Fibroblast of the conjunctiva (primary cell): Measurements from ENCODE around the gene C9orf50.
"Not testable (repeated sequence)": the region's sequence is repeated elsewhere in the genome, so short reads cannot be mapped to it uniquely, and the experiment has no call there.

Experiments
- DNase-seq: peaks from one replicate; pipeline ENCODE4 v3.0.0-alpha.2; 2010; ENCODE audit warnings: low read depth

C9orf50 gene

DNA sequence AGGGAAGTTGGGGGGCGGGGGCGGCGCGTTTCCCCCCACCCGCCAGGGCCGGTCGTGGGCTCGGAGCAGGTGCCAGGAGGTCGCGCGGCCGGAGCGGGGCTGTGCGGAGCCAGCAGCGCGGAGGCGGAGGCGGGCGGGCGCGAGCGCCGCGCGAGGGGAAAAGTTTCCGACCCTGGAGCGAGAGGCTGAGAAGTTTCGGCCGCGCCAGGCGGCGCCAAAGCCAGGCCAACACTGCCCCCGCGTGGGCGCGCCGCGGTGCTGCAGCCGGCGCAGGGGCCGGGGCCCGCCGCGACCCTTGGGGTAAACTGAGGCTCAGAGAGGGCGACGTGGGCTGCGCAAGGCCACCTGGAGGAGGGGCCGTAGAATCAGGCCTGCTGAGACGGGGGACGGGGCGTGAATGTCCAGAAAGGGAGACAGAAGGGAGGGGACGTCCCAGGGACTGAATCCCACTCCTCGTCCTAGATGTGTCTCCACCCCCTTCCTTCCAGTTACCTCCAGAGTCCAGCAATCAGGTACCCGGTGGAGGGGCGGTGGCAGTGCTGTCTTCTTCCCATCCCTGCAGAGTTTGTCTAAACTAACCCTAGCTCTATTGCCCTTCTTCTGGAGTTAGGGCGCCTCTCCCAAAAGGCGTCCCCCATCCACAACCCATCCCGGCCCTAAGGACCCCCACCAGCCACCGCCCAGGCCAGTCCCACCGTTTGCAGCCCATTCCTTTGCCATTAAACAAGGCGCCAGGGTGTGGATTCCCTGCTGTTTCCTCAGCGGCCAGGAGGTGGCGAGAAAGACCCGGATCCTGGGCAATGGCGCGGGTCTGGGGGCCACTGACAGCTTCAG is 10.2 kb downstream of the C9orf50 start:
- DNase-seq: no peak

DNA sequence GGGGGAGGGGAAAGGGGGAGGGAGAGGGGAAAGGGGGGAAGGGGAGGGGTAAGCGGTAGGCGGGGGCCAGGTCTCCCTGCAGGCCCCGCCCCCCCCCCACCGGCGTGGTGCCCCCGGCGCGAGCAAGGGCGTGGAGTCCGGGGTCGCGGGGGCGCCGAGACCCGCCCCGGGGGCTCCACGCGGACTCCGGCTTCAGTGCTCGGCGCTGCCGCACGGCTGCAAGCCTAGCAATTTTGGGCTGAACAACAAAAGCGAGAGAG is 10.8 kb downstream of the C9orf50 start:
- DNase-seq: no peak

DNA sequence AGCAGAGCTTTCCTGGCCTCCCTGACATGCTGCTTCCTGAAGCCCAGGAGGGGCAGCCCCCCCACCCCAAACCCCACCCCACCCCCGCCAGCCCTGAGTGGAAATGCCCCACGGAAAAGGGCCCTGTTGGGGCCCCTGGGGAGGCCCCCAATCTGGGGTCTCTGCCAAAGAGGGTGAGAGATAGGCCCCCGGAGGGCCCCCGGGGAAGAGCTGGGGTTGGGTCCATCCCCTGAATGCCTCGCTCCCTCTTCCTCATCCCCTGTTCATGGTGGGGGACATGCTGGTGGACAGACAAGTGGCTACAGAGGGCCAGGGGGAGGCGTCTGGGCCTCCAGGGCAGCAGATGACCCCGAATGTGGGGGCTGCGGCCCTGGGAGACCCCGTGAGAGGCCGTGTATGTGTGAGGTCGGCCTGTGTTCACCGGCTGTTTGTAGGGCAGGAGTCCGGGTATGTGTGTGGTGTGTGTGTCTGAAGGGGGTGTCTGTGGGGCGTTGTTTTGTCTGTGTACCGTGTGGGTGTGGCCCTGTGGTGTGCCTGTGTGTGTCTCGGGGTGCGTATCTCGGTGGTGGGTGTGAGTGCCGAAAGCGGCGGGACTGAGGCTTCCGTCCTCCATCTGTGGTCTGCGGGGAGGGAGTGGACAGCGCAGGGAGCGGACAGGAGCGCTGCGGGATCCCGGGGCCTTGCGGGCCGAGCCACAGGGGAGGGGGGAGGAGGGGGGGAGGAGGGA is 11.3 kb downstream of the C9orf50 start:
- DNase-seq: no peak

DNA sequence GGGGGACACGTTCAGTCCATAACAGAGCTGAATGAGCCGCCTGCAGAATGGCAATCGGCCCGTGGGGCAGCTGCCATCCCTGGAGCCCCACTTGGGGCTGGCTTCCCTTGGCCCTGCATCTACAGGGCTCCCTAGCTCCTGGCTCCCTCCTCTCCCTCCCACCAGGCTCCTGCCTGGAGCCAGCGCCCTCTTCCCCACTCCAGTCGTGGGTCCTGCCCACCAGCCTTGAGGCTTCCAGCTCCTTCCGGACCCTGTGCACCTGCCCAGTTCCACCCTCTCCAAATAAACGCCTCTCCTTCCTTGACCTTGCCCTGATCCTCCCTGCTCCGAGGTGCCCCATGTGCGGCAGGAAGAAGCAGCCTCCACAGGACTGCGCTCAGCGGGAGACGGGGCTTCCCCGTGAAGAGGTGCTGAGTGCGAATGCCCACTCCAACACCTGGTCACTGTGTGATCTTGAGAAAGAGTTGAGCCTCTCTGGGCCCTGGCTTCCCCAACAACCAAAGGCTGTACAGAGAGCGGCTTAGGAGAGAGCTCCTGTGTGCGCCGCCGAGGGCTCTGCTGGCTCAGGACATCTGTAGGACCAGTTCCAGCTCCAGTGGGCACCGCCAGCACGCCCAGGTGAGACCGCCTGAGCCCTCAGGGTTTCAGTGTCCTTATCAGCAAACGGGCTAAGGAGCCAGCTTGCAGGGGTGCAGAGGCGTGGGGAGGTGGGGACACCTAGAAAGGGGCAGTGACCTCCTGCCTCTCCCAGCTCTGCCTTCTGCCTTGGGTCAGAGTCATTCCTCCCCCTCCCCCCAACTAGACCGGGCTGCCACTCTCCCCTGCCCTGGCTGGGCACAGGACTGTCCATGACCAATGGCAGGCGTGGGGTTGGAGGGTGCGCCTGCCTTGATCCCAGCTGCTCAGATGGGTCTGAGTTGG is 12.1 kb downstream of the C9orf50 start:
- DNase-seq: no peak

DNA sequence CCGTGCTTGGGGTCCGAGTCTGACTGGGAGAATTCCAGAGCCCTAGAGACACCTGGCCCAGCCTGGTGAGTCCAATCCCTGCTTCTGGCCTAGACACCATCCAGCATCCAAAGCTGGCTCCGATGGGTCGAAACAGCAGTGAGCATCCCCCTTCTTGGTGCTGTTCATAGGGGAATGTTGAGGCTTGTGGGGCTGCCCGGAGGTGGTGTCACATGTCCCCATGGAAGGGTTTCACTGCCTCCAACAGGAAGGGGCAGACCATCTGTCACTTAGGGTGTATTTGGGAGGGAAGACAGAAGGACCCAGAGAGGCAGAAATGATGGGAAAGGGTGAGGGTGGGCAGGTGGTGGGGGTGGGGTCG is 13.9 kb downstream of the C9orf50 start:
- no peak for DNase-seq

DNA sequence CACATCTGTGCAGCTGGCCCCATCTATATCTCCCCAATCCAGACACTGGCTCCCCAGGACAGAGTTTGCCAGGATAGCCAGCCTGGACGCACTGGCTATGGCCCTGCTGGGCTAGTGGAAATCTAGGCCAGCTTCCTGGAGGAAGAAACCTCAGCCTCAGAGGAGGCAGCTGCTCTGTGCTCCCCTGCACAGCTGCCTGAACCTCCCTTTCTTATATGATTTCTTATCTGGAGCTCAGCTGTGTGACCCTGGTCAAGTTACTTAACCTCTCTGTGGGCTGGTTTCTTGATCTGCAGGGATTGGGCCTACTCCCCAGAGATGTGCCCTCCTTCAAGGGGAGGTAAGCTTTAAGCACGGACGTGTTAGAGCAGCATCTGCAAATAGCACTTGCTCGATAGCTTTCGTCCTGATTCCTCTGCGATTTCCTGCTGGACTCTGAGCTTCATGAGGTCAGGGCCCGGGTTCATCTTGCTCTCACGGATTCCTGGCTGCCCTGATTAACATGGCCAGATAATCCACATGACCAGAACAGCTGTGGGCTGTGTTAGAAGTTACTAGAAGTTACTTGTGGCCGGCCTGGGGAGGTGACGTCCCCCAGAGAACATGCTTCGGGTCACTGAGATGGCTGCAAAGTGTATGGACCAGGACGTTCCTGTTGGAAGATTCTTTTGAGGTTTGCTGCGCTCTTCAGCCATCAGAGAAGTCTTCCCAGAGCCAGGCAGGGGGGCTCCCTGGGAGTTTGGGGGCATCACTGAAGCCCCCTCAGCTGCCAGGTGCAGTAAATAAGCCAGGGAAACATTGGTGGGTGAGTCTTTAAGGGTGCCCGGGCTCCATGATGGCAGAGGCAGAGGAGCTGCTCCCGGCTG is 14.5 kb downstream of the C9orf50 start:
- DNase-seq: no peak

DNA sequence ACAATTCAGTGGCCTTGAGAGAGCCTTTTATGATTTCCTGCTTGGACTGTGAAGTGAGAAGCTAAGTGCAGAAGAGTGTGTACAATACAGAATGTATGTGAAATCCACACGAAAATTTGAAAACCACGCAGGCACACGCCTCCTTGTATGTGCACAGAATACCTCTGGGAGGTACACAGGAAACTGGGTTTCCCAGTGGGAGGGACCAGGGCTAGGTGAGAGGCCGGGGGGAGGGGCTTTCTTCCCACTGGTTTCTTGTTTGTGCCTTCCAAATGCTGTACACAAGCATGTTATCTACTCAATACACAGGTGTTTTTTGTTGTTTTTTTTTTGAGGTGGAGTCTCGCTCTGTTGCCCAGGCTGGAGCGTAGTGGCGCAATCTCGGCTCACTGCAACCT is 16.1 kb downstream of the C9orf50 start:
- no peak for DNase-seq

DNA sequence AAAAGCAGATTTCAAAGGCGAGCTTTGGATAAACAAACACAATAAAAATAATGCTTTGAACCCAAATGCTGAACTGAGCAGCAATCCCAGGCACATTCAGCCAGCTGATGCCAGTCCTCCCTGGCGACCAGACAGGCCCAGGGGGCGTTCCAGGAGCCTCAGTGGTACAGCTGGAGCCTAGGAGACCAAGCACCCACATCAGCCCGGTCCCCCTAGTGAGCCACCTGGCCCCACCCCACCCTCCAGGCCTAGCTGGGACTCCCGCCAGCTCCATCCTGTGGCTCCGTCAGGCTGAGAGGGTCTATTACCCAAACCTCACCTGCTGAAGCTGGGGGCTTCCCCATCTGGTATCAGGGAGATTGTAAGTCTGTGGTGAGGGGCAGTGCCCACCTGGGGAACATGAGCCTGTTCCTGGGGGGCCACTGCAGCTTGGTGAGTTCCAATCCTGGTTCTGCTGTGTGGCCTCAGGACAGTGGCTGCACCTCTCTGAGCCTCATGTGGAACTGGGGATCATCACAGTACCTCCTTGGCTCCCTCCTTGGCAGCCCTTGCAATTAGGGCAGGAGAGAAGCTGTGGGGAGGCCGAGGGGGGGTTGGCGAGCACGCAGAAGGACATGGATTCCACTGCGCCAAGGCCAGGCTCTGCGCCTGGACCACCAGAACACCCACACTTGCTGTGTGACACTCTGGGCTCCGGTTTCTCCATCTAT is 16.7 kb downstream of the C9orf50 start:
- no peak for DNase-seq

DNA sequence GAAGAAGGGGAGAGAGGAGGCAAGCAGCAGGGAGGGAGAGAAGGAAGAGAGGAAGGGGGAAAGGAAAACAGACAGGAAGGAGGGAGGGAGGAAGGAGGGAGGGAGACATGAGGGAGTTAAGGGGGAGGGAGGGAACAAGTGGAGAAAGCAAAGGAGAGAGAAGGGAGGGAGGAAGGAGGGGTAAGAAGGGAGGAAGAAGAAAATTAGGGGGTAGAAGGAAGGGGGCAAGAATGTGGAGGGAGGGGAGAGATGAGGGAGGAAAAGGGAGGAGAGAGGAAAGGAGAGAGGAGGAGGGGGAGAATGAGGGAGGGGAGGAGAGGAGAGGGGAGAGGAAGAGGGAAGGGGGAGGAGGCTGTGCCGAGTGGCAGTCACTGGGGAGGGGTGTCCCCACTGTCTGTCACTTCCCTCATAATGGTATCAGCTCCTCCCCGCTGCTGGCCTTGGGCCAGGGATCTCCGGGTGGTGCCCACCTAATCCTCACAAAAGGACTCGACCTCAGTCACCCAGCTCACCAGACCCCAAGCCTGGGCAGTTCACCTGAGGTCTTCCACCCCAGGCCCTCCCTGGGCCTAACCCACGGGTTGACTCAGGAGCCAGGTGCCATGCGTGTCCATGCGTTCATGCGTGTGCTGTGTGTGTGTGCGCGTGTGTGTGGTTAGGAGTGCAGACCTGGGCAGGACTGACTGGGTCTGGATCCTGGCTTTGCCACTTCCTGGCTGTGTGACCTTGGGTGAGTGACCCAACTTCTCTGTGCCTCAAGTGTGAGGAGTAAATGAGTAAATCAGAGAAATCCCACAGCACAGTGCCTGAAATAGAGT is 18.1 kb downstream of the C9orf50 start:
- no peak for DNase-seq

DNA sequence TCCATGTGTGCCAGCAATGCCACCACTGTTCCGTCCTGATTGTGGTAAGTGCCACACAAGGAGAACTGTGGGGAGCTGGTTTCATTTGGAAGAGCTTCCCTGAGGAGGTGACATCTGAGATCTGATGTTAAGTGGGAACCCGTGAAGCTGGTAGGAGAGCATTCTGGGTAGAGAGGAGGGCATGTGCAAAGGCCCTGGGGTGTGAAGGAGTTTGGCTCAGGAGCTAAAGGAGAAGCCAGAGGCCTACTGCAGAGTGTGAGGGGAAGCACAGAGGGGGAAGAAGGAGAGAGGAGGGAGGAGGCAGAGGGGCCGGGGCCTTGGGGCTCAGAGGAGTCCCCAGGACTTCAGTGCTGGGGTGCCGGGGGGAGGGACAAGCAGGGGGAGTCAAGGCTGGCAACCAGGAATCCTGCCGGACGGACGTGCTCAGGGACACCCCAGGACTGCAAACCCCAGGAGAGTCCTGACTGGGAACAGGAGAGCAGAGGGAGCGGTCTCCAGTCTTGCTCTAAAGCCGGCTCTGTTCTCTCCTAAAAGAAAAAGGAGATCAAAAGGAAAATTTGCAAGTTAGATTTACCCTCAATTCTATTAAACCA is 19.7 kb downstream of the C9orf50 start:
- DNase-seq: no peak

DNA sequence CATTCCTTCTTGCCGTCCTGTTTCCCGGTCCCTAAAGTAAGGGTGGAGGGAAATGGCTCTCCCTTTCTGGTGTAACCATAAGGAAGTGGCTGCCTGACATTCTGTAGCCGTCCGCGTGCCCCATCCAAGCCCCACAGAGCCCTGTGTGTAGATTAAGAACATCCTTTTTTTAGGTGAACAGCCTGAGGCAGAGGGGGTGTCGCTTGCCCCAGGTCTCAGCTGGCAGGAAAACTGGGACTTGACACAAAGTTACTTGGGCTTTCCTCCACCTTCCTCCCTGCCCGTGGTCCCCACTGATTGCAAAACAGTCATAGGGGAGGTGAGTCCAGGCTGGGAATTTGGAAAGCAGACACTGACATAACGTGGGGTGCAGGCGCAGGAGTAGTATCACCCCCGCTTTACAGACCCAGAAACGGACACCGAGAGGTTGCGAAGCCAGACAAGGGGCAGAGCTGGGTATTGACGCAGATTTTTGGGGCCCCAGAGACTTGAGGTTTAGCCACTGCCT is 22.8 kb downstream of the C9orf50 start:
- no peak for DNase-seq

DNA sequence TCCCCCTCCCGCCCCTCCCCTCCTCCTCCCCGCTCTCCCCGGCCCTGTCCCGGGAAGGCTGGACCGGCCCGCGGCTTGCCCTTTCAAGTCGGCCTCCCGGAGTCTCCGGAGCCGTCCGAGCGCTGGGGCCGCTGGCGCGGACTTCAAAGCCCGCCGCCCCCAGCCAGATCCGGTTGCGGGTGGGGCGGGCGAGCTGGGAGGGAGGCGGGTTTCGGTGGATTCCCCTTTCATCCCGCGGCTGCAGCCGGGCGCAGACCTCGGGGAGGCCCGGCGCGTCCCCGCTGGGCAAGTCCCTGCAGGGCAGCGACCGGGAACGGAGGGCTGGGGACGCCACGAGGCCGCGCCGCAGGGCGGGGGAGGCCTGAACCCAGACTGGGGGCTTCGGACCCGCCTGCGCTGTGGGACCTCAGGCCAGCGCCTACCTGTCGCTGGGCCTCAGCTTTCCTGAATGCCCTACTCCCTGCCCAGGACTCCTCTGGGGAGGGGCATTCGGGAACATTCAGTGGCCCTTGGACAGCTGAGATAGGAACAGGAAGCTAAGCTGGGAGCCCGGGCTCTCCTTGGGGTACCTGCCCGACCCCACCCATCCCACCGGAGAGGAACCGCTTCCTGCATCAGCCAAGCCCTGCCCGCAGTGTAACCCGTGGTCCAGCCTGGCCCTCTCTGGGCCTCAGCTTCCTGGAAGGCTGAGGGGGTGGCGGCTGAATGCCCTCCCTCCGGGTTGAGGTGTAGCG is 23.4 kb downstream of the C9orf50 start:
- no peak for DNase-seq

DNA sequence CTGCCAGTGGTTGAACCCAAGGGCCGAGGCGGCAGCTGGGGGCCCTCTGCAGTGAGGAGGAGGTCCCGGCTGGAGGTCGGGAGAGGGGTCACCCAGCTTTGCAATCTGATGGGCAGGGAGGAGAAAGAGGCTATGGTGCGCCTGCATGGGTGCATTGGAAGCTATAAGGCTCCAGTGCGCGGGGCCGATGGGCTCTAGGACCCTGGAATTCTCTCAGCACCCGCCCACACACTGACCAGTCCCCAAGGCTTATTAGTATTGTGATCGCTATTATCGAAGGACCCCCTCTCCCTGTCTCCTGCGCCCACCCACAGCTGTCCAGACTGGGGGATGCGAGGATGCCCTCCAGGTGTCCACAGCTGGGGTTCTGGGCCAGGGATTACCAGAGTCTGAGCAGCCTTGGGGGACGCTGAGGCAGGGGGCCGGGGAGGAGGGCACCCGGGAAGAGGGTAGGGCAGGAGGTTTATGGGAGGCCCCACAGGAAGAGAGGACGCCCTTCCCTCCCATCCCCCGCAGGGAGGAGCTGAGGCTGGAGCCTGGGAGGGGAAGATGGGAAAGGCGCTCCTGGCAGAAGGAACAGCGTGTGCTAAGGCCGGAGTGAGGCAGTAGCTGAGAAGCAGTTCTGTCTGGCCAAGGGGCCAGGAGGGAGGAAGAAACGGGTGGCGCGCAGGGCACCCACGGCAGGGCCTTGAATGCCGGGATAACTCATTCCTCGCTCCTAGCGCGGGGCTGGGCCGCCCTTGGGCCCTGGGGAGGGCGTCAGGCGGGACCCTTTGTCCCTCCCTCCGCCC is 24.2 kb downstream of the C9orf50 start:
- peak; percentile 78 for DNase-seq

DNA sequence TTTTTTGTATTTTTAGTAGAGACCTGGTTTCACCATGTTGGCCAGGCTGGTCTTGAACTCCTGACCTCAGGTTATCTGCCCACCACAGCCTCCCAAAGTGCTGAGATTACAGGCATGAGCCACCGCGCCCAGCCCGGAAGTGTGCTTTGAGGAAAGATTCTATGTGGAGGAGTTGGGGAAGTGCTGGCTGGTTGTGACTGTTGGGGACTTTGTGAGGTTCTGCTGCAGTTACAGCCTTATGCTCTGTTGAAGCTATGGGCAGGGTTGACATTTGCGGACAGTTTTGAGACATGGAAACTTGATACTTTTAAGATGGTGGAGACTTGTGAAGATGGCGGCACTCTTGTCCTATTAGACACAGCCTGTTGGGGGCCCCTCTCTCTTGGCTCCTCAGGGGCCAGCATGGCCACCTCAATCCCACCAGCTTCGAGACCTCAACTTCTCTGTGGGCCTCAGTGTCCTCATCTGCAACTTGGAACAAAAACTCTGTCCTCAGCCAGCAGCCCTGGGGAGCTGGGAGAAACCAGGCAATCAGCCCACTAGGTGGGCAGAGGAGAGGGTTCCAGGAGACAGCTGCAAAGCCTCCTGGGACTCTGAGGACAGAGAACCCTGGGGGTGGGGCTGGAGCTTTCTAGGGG is 24.9 kb downstream of the C9orf50 start:
- no peak for DNase-seq

DNA sequence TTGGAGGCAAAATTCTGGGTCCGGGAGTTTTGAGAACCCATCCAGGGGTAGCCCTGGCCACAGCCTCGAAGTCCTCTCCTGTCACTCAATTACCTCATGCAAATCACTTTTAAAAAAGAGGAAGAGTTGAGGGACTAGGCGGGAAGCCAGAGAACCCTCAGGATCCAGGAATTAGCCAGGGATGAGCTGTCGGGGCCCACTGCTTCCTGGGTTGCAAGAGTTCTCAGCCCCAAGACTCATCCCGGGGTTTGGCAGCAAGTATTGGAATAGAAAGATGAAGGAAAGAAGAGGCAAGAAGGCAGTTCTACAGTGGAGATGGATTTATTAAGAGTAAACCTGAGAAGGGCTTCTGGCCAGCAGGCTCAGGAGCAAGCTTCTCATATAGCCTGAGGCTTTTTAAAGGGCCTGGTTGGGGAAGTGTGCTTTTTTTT is 25.6 kb downstream of the C9orf50 start:
- DNase-seq: no peak

DNA sequence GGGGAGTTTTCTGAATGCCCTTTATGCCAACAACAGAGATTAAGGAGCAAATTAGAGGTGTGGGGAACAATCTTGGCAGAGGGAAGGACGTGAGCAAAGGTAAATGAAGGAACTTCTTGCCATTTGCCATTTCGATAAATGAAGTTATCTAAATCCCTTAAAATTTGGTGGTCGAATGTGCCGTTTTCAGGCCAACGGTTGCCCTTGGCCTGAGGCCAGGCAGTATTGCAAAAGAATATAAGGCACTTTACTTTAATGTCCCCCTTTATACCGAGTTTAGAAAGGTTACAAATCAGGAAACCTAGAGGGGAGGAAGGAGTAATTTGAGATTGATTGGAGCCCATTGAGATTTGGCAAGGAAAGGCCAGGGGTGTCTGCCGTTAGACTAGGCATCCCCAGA is 26.3 kb downstream of the C9orf50 start:
- no peak for DNase-seq

DNA sequence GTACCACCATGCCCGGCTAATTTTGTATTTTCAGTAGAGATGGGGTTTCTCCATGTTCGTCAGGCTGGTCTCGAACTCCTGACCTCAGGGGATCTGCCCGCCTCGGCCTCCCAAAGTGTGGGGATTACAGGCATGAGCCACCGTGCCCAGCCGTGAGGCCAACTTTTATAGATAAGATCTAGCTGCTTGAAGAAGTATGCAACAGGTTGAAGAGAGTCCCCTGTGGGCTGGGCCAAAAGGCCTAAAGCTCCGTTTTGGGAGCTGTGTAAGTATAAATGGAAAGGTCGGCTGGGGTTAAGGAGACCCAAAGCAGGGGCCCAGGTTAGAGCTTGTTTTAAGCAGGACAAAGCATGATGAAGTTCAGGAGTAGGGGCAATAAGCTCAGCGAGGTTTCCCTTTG is 28.1 kb downstream of the C9orf50 start:
- DNase-seq: not testable (repeated sequence)

DNA sequence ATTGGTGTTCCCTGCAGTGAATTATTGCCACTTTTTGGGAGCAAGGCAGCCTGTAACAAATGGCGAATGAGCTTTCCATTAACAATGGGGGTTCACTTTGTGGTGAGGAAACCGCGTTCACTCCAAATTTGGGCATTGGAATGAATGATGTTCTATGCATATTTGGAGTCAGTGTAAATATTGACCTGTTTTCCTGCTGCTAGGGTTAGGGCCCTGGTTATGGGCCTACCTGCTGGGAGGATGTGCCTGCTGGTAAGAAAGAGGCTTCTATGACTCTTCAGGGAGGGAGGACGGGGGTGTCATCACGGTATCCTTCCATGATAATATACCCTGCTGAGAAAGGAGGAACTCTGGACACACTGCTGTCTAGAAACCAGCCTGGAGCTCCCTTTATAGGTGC is 29.0 kb downstream of the C9orf50 start:
- no peak for DNase-seq
